Left kidney (tissue), 2 donors: ENCODE measurements around the gene IL4I1. TPM values are rescaled to one million over a fixed set of nuclear protein-coding genes. Genes with fewer than 3 reads are reported as not detected.

Experiments used
- DNase-seq: peaks from one replicate; pipeline ENCODE4 v3.0.0-alpha.2; 2013
- polyA plus RNA-seq: library from polyadenylated mRNA; unstranded; fragments of 120-200 nt; gene quantifications from one replicate; pipeline ENCODE4 v1.2.1, GENCODE V29; 2013; ENCODE audit not compliant: insufficient read length

The IL4I1 gene
- polyA plus RNA-seq, 1 donor: 2.7 TPM

DNA sequence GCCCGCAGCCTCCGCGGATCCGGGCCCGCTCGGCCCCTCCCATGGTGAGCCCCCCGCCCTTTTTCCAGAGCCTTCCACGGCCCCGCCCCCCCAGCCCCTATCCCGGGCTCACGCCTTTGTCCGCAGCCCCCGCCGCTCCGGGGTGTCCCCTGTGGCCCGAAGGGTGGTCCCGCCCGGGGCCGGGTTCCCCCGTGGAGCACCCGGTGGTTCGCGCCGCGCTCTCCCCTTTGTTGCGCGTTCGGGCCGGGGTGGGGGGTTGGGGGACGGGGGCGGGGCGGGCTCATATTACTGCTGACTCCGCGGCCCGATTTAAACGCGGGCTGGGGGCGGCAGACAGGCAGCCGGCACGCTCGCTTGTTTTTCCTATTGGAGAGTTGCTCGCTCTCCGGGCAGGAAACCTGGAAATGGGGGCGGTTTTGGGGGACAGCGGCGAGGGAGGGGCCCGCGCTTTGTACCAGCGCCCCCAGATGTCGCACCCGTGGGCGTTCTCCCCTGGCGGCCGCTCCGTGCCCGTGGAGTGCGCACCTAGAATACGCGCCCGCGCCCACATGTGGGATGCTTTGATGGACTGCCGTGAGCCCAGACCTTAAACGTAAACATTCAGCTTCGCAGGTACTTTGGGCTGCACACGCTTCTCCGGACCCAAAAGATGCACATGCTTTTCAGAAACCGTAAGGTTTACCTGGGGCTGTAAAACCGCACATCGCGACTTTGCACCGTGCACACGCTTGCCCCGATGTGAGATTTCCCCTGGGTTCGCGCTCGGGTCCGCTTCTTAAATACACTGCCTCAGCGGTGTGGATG lies 45.0 kb downstream of the IL4I1 start:
- no peak for DNase-seq

DNA sequence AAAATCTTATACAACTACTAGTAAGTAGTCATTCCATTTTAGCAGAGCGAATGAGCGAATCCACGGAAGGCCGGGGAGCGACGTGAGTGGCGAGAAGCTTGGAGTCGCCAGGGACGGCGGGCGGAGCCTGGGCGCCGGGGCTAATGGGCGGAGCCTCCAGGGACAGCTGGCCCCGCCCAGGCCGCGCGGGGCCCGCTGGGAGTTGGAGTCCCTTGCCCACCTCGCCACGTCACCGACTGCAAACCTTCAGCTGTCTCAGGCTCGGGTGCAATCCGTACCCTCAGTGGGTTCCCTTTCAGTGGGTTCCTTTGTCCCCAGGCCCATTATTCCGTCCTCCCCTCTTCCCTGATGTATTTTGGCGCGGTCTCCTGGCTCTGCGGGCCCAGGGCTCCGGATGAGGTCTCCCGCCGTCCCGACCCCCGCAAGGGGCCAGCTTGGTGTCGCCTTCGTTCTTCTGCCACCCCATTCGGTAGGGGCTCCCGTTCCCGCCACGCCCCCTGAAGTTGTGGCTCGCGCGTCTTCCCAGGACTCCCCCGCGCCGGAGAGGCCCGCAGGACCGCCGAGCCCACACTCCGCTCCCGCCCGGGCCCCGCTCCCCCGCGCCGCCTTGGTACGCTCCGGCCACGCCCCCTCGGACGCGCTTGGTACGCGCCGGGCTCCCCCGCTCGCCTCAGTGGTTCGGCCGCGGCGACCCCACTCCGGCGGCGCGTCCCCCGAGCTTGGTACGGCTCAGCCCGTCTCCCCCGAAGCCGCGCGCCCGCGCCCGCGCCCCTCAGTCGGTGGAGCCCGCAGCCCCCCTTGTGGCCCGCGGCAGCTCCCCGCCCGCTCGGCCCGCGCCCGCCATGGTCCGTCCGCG lies 46.0 kb downstream of the IL4I1 start, which contains the start of gene PTOV1:
TSS of gene PTOV1 (plus strand) at position 673 of the 856 bp plus-strand sequence.
- DNase-seq: peak; percentile 89

DNA sequence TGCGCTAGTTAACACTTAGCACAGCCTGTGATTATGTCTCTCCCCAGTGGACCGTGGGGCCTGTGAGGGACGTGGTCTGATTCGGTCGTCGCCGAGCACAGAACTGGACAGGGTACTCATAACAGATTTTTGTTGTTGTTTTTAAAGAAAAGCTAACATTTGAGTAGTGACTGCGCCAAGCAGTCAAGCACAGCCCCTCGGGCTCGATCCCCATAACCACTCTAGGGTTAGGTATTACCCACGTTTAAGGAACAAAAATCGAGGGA lies 46.5 kb downstream of the IL4I1 start:
- no peak for DNase-seq

- DNase-seq: no peak
These were observed 47.1 kb downstream of the IL4I1 start for GRCh38 chr19:49849433-49850220.

- DNase-seq: no peak
These were observed 47.7 kb downstream of the IL4I1 start for GRCh38 chr19:49848938-49849337.

GRCh38 chr19:49847731-49848696 lies 48.7 kb downstream of the IL4I1 start:
- no peak for DNase-seq

GRCh38 chr19:49846408-49846807 lies 50.3 kb downstream of the IL4I1 start:
- no peak for DNase-seq

GRCh38 chr19:49845414-49845813 lies 51.3 kb downstream of the IL4I1 start:
- no peak for DNase-seq

DNA sequence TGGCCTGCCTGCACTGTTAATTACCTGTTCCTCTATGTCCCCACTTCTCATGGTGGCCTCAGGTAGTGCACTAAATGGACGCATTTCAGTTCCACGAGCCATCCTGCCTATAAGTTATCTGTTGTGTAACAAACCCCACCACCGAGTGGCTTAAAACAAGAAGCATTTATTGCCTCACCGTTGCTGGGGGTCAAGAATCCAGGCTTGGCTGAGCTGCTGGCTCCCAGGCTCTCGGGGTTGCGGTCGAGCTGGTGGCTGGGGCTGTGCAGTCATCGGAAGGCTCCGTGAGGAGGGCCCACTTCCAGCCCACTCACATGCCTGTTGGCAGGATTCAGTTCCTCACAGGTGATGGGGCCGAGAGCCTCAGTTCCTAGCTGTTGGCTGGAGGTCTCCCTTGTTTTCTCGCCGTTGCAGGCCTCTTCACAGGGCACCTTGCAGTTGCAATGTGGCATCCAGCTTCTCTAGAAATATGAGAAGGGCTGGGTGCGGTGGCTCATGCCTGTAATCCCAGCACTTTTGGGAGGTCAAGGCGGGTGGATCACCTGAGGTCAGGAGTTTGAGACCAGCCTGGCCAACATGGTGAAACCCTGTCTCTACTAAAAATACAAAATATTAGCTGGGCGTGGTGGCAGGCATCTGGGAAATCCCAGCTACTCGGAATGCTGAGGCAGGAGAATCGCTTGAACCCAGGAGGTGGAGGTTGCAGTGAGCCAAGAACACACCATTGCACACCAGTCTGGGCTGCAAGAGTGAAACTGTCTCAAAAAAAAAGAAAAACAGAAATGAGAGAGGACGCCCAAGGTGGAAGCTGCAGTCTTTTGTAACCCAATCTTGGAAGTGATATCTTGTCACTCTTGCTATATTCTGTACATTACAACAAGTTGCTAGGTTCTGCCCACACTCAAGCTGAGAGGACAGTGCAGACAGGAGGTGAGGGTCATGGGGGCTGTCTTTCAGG lies 52.3 kb downstream of the IL4I1 start:
- DNase-seq: no peak

GRCh38 chr19:49843265-49843664 lies 53.4 kb downstream of the IL4I1 start:
- no peak for DNase-seq

DNA sequence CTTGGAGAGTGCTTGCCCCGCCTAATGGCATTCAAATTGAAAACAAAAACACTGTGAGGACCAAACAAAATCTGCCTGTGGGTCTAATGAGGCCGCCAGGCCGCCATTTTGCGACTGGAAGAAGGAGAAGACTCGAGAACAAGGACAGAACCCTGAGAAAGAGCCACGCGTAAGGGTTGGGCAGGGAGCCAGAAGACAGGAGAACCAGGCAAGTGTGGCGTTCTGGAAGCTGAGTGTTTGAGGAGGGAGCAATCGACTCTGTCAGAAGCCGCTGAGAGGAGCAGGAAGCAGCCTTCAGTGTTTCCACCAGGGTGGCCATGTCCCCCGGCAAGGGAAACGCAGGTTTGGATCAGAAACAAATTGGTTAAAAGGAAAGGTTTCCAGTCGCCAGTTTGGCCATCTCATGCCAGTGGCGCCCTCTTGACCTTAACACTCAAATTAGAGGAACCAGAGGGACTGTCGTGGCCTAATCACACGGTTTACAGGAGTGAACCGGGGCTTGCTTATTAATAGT lies 55.9 kb downstream of the IL4I1 start:
- no peak for DNase-seq

DNA sequence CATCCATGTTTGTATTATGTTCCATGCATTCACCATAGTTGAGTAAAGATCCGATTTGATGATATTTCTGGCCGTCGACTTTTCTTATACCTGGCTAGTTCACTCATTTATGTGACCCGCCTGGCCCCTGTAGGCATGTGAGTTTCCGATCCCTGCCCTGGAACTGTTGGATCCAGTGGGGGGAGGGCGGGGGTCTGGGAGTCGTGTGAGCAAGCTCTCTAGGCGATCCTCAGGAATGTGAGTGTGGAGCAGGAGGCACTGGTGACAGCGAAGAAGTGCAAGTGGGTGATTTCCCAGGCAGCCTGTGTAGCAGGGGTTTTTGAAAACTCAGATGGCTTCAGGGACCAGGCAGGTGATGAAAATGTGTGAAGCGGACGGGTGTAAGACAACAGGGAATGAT lies 56.4 kb downstream of the IL4I1 start:
- no peak for DNase-seq

- DNase-seq: no peak
These were observed 57.0 kb downstream of the IL4I1 start for GRCh38 chr19:49839713-49840112.

Other genes starting within 250 kb of the IL4I1 start
- 53.2 TPM for gene IRF3, start 231.0 kb downstream of the IL4I1 start, polyA plus RNA-seq
- 20.7 TPM for gene BCL2L12, start 231.0 kb downstream of the IL4I1 start, polyA plus RNA-seq
- 202 TPM for gene PRMT1, start 219.6 kb downstream of the IL4I1 start, polyA plus RNA-seq
- gene ADM5, start 207.3 kb downstream of the IL4I1 start, polyA plus RNA-seq: 1.3 TPM
- gene CPT1C, start 205.8 kb downstream of the IL4I1 start, polyA plus RNA-seq: 11.5 TPM
- gene TSKS, start 133.6 kb downstream of the IL4I1 start, polyA plus RNA-seq: 0.08 TPM
- 52.9 TPM for gene AP2A1, start 129.9 kb downstream of the IL4I1 start, polyA plus RNA-seq
- 33.9 TPM for gene FUZ, start 83.6 kb downstream of the IL4I1 start, polyA plus RNA-seq
- 71.9 TPM for gene MED25, start 78.6 kb downstream of the IL4I1 start, polyA plus RNA-seq
- 296 TPM for gene PTOV1, start 45.7 kb downstream of the IL4I1 start, polyA plus RNA-seq
- 71.5 TPM for gene PNKP, start 29.3 kb downstream of the IL4I1 start, polyA plus RNA-seq
- gene AKT1S1, start 19.5 kb downstream of the IL4I1 start, polyA plus RNA-seq: 26.1 TPM
- 39.7 TPM for gene TBC1D17, start 19.2 kb downstream of the IL4I1 start, polyA plus RNA-seq
- gene ATF5, start 32.3 kb upstream of the IL4I1 start, polyA plus RNA-seq: 20.0 TPM
- 61.9 TPM for gene NUP62, start 32.6 kb upstream of the IL4I1 start, polyA plus RNA-seq
- gene SIGLEC11, start 64.3 kb upstream of the IL4I1 start, polyA plus RNA-seq: 4.1 TPM
- 48.2 TPM for gene VRK3, start 128.5 kb upstream of the IL4I1 start, polyA plus RNA-seq
- gene ZNF473, start 129.1 kb upstream of the IL4I1 start, polyA plus RNA-seq: 19.1 TPM